HL-60 (cell line): ENCODE data around the gene PPIG.
"Not testable (repeated sequence)": the region's sequence is repeated elsewhere in the genome, so short reads cannot be mapped to it uniquely, and the experiment has no call there.

Source experiments
- CTCF ChIP-seq: IDR thresholded peaks from one replicate; pipeline ENCODE4 v1.5.1; 2011; ENCODE audit warnings: low read length, control low read depth, inconsistent platforms; ENCODE audit not compliant: insufficient read depth
- POLR2AphosphoS5 ChIP-seq: IDR thresholded peaks from 2 replicates; pipeline ENCODE4 v1.6.1; 2012; ENCODE audit warnings: low read depth
- SPI1 ChIP-seq: IDR thresholded peaks from 2 replicates; pipeline ENCODE4 v1.6.1; 2012; ENCODE audit warnings: low read depth, mild to moderate bottlenecking, borderline replicate concordance

- not testable (repeated sequence) for TF ChIP-seq CTCF, SPI1, POLR2AphosphoS5
Observed at GRCh38 chr2:169570752-169571151, 13.4 kb upstream of the PPIG start.
